ENCODE data around the gene ELOB. TPM values are rescaled to one million over a fixed set of nuclear protein-coding genes. Genes with fewer than 3 reads are reported as not detected.

The ELOB gene
- total and polyA plus RNA-seq, 8 donors = 133 to 224 (median 197) TPM

DNA sequence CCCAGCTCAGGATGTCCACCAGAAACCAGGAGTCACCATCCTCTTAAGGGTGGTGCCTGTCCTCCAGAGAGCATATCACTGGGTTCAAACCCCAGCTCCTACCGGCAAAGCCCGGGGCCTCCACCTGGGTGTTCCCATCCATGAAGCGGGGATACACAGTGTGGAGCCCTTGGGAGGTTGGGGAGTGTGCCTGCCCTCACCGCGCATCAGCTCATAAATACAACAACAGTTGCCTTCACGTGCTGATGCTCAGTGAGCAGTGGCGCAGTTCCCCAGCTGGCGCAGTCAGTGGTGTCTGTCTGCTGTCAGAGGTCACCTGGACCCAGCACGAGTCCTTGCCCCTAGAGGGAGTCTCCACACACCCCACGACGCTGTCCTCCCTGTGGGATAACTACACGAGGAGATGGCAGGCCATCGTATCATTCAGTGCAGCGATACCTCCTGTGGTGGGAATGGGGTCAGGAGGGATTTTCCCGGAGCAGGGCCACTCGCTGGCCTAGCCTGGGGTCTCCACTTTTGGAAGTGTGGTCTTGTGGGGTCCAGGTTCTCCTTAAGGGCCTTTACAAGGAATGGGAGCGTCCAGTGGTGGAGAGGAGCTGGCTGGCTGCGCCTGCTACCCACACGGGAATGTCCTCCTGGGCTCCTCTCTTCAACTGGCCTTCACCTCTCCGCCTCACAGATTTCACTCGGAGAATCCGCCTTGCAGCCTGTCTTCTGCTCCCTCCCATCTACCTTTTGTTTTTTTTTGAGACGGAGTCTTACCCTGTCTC, 2.3 kb upstream of the ELOB start:
- no peak for ATAC-seq
- peak in 1 of 4 donors; percentile 19 for DNase-seq
- no peak overlapping the region for H3K27ac ChIP-seq
- peaks cover 0 to 11% of the 10 kb centered on the region in 2 donors for H3K27me3 ChIP-seq
- H3K4me1 ChIP-seq = peaks cover 22 to 34% of the 10 kb centered on the region in 2 donors
- no peak overlapping the region for H3K4me3 ChIP-seq
- peaks cover 0 to 12% of the 10 kb centered on the region in 2 donors for H3K36me3 ChIP-seq
- intact Hi-C loops (cut with DNase I) = no loop called here
- TF ChIP-seq, protein P1, sequence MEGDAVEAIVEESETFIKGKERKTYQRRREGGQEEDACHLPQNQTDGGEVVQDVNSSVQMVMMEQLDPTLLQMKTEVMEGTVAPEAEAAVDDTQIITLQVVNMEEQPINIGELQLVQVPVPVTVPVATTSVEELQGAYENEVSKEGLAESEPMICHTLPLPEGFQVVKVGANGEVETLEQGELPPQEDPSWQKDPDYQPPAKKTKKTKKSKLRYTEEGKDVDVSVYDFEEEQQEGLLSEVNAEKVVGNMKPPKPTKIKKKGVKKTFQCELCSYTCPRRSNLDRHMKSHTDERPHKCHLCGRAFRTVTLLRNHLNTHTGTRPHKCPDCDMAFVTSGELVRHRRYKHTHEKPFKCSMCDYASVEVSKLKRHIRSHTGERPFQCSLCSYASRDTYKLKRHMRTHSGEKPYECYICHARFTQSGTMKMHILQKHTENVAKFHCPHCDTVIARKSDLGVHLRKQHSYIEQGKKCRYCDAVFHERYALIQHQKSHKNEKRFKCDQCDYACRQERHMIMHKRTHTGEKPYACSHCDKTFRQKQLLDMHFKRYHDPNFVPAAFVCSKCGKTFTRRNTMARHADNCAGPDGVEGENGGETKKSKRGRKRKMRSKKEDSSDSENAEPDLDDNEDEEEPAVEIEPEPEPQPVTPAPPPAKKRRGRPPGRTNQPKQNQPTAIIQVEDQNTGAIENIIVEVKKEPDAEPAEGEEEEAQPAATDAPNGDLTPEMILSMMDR (IDR thresholded peaks at IDR 0.05) = no peak
- H3K9me3 ChIP-seq = no peaks in the 10 kb centered on the region

DNA sequence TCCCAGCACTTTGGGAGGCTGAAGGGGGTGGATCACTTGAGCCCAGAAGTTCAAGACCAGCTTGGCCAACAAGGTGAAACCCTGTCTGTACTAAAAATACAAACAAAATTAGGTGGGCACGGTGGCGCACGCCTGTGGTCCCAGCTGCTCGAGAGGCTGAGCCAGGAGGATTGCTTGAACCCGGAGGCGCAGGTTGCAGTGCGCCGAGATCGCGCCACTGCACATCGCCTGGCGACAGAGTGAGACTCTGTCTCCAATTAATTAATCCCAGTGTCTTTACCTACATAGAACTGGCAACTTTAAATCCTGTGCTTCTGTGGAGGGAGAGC, 1.5 kb upstream of the ELOB start:
- Histone ChIP-seq H3K4me3 (peak overlapping the region; percentile 95 to 99), H3K9me3 (no peaks in the 10 kb centered on the region), H3K4me1 (peaks cover 22 to 37% of the 10 kb centered on the region in 2 donors), H3K36me3 (peaks cover 0 to 19% of the 10 kb centered on the region in 2 donors), H3K27ac (peak overlapping the region in 1 of 2 donors; percentile 100), H3K27me3 (peaks cover 0 to 6% of the 10 kb centered on the region in 2 donors)
- intact Hi-C loops (cut with DNase I) = no loop called here
- DNase-seq = peak in 1 of 4 donors; percentile 28
- ATAC-seq = no peak
- TF ChIP-seq, protein P1 (IDR thresholded peaks at IDR 0.05) = no peak

DNA sequence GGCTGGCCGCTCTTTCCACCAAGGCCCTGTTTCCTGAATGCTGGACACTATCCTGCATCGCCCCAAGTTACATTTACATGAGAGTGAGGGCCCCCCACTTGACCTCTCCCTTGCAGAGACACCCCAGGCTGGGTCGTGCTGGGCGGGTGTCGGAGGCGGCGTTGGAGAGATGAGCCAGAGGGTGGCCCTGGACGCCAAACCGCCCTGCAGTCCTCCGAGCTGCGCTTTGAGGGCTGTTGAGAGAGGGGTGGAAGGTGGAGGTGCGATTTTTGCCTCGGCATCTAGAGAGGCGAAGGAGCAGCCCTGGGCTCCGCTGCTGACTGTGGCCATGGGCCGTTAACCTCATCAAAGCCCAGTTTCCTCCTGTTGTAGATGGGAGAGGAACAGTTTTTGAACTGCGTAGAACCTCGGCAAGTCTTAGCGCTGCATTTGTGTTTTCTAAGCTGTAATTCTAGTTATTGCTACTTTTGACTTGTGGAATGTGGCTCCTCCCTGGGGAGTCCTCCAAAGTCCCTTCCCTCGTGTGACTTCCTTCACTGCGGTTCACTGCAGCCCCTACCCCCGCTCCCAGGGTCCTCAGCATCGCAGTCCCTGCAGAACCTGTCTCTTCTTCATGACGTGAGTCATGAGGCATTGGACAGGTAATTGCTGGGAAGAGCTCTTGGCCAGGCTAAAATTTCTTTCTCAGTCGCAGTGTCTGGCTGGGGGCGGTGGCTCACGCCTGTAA, 986 bp upstream of the ELOB start:
- ATAC-seq (peak; percentile 58), DNase-seq (peak in 1 of 4 donors; percentile 36)
- Histone ChIP-seq H3K27me3 (peaks cover 0 to under 1% of the 10 kb centered on the region in 2 donors), H3K4me3 (peak overlapping the region; percentile 95 to 99), H3K9me3 (no peaks in the 10 kb centered on the region), H3K36me3 (peaks cover 0 to 24% of the 10 kb centered on the region in 2 donors), H3K4me1 (peaks cover 22 to 37% of the 10 kb centered on the region in 2 donors), H3K27ac (peak overlapping the region; percentile 96 to 100)
- intact Hi-C loops (cut with DNase I) = no loop called here
- TF ChIP-seq, protein P1 (IDR thresholded peaks at IDR 0.05) = no peak

DNA sequence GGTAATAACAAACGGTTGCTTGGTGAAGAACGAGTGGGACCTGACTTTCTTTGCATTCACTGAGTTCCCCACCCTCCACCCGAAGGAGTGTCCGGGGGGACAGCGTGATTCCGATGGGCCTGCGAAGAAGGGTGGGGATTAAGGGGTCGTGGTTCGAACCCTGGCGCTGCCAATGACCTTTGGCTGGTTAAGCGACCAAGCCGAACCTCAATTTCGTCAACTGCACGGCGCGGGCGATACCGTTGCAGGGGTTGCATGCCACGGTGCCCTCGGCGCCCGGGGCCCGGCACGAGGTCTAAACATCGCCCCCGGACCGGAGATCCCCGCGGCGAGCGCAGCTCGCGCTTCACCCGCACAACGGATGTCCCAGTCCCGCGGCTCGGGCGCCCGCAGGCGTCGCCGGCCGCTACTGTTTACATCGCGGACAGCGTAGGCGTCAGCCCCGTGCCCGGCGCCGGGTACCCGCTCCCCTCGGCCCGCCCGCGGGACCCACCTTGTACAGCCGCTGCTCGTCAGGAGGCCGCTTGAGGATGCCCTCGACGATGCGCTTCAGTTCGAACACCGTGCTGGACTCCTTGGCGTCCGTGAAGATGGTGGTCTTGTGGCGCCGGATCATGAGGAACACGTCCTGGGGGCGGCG, 460 bp downstream of the ELOB start:
- H3K9me3 ChIP-seq = no peaks in the 10 kb centered on the region
- H3K27ac ChIP-seq = peak overlapping the region in 1 of 2 donors; percentile 78
- peak; percentile 1 for ATAC-seq
- H3K36me3 ChIP-seq = peaks cover 0 to 39% of the 10 kb centered on the region in 2 donors
- peaks cover 22 to 37% of the 10 kb centered on the region in 2 donors for H3K4me1 ChIP-seq
- H3K4me3 ChIP-seq = peak overlapping the region; percentile 84 to 95
- no peaks in the 10 kb centered on the region for H3K27me3 ChIP-seq
- intact Hi-C loops (cut with DNase I) = no loop called here
- DNase-seq = peak in 1 of 4 donors; percentile 88
- TF ChIP-seq, protein P1 (IDR thresholded peaks at IDR 0.05) = no peak
